BLaER1 treated with 17β-estradiol and CSF1 and Interleukin-3, amounts not matched to agents 10 nM and 100 nM (cell line): ENCODE data around the gene CCN2.

ENCODE experiments used
- H3K27ac ChIP-seq, 11 experiments: shearing (Covaris generic); formaldehyde crosslinking; 2 replicates each; pipeline ENCODE4 v1.8.1; 2022
- H3K27me3 ChIP-seq, 11 experiments: shearing (Covaris generic); formaldehyde crosslinking; 2 replicates each; pipeline ENCODE4 v1.8.1; 2022
- H3K36me3 ChIP-seq, 11 experiments: shearing (Covaris generic); formaldehyde crosslinking; 2 replicates each; pipeline ENCODE4 v1.8.1; 2022
- H3K4me1 ChIP-seq, 10 experiments: shearing (Covaris generic); formaldehyde crosslinking; 2 replicates each; pipeline ENCODE4 v1.8.1; 2022
- H3K4me2 ChIP-seq, 11 experiments: shearing (Covaris generic); formaldehyde crosslinking; 2 replicates each; pipeline ENCODE4 v1.8.1; 2022
- H3K4me3 ChIP-seq, 10 experiments: shearing (Covaris generic); formaldehyde crosslinking; 2 replicates each; pipeline ENCODE4 v1.8.1; 2022
- H3K9ac ChIP-seq, 11 experiments: shearing (Covaris generic); formaldehyde crosslinking; 2 replicates each; pipeline ENCODE4 v1.8.1; 2022
- H3K9me3 ChIP-seq, 11 experiments: shearing (Covaris generic); formaldehyde crosslinking; replicated peaks in 1 of 11; 2 replicates each; pipeline ENCODE4 v1.8.1; 2022
- H4K20me1 ChIP-seq, 11 experiments: shearing (Covaris generic); formaldehyde crosslinking; 2 replicates each; pipeline ENCODE4 v1.8.1; 2022
- Cebpa-rat ChIP-seq, 11 experiments: shearing (Covaris generic); IDR thresholded peaks; 2 replicates each; pipeline ENCODE4 v1.8.1; 2022

CCN2 gene

GRCh38 chr6:131989036-131989435, 37.9 kb upstream of the CCN2 start:
- H3K36me3 ChIP-seq, result peaks cover 0 to 9% (median 0%) of the 10 kb centered on the region in 11 experiments; a peak in 3 of 22 replicates
- peaks cover 0 to 11% (median under 1%) of the 10 kb centered on the region in 10 experiments; a peak in 9 of 20 replicates for H3K4me1 ChIP-seq
- H3K4me2 ChIP-seq, result peak overlapping the region in 1 of 11 experiments; percentile 40; a peak in 4 of 22 replicates
- H3K9me3 ChIP-seq, result peaks cover 14 to 49% (median 27%) of the 10 kb centered on the region in 11 experiments
- no peaks in the 10 kb centered on the region for H4K20me1 ChIP-seq
- no peak for TF ChIP-seq Cebpa-rat (IDR thresholded peaks at IDR 0.05)
- H3K27me3 ChIP-seq, result no peaks in the 10 kb centered on the region
- H3K27ac ChIP-seq, result no peak overlapping the region
- no peak overlapping the region for H3K9ac ChIP-seq
- H3K4me3 ChIP-seq, result no peak overlapping the region

DNA sequence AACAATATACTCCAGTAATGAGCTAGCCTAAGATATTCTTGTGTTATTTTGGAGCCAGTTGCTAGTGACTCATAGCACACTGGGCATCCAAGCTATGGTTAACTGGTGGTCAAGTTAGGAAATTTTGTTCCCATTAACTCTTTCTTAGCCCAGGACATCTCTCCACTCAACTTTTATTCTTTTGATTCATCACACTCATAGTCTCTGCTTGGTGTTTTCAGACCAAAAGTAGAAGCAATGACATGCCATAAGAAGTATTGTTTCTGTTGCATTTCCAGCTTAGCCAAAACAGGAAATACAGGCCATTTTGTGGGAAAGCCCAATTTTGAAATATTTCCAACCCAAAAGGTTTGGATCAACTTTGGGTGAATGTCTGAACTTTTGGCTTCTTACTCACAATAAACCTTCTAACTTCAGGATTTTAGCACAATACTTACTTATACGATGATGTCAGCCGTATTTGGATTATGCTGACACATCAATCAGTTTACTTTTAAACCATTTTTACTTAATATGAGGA, 31.6 kb upstream of the CCN2 start:
- no peak for TF ChIP-seq Cebpa-rat (IDR thresholded peaks at IDR 0.05)

GRCh38 chr6:131981624-131981978, 30.4 kb upstream of the CCN2 start:
- no peak overlapping the region for H3K4me3 ChIP-seq
- H3K9ac ChIP-seq, result no peak overlapping the region
- no peak overlapping the region for H3K27ac ChIP-seq
- H3K4me2 ChIP-seq, result peak overlapping the region in 3 of 11 experiments; percentile 6 to 24 (median 8); a peak in 4 of 22 replicates
- H3K27me3 ChIP-seq, result no peaks in the 10 kb centered on the region
- H3K9me3 ChIP-seq, result peaks cover 0 to 8% (median 0%) of the 10 kb centered on the region in 11 experiments; a peak in 3 of 22 replicates
- peaks cover 0 to 9% (median 0%) of the 10 kb centered on the region in 10 experiments; a peak in 4 of 20 replicates for H3K4me1 ChIP-seq
- no peaks in the 10 kb centered on the region for H4K20me1 ChIP-seq
- TF ChIP-seq Cebpa-rat (IDR thresholded peaks at IDR 0.05), result no peak
- H3K36me3 ChIP-seq, result no peaks in the 10 kb centered on the region

More for the DNA sequence above, 31.6 kb upstream of the CCN2 start:
- H4K20me1 ChIP-seq, result no peaks in the 10 kb centered on the region
- H3K9me3 ChIP-seq, result peaks cover 0 to 8% (median 0%) of the 10 kb centered on the region in 11 experiments; a peak in 5 of 22 replicates
- no peak overlapping the region for H3K27ac ChIP-seq
- H3K9ac ChIP-seq, result no peak overlapping the region
- H3K27me3 ChIP-seq, result no peaks in the 10 kb centered on the region
- peaks cover 0 to 9% (median 0%) of the 10 kb centered on the region in 10 experiments; a peak in 4 of 20 replicates for H3K4me1 ChIP-seq
- H3K4me3 ChIP-seq, result no peak overlapping the region
- H3K36me3 ChIP-seq, result no peaks in the 10 kb centered on the region
- H3K4me2 ChIP-seq, result no peak overlapping the region

- peak overlapping the region in 3 of 11 experiments; percentile 6 to 24 (median 8); a peak in 4 of 22 replicates for H3K4me2 ChIP-seq
- H3K4me3 ChIP-seq, result no peak overlapping the region
- peaks cover 0 to 8% (median 0%) of the 10 kb centered on the region in 11 experiments; a peak in 3 of 22 replicates for H3K9me3 ChIP-seq
- no peaks in the 10 kb centered on the region for H3K36me3 ChIP-seq
- no peaks in the 10 kb centered on the region for H3K27me3 ChIP-seq
- H3K4me1 ChIP-seq, result peaks cover 0 to 9% (median 0%) of the 10 kb centered on the region in 10 experiments; a peak in 4 of 20 replicates
- H3K27ac ChIP-seq, result no peak overlapping the region
- no peaks in the 10 kb centered on the region for H4K20me1 ChIP-seq
- TF ChIP-seq Cebpa-rat (IDR thresholded peaks at IDR 0.05), result no peak
- no peak overlapping the region for H3K9ac ChIP-seq
Measured at GRCh38 chr6:131980791-131981623, 29.8 kb upstream of the CCN2 start.

GRCh38 chr6:131980338-131980790, 29.2 kb upstream of the CCN2 start:
- H4K20me1 ChIP-seq, result no peaks in the 10 kb centered on the region
- peaks cover 0 to 8% (median 0%) of the 10 kb centered on the region in 11 experiments; a peak in 3 of 22 replicates for H3K9me3 ChIP-seq
- no peaks in the 10 kb centered on the region for H3K27me3 ChIP-seq
- H3K4me1 ChIP-seq, result peaks cover 0 to 9% (median 0%) of the 10 kb centered on the region in 10 experiments; a peak in 4 of 20 replicates
- no peak overlapping the region for H3K4me3 ChIP-seq
- no peak overlapping the region for H3K9ac ChIP-seq
- no peak for TF ChIP-seq Cebpa-rat (IDR thresholded peaks at IDR 0.05)
- H3K4me2 ChIP-seq, result no peak overlapping the region
- H3K27ac ChIP-seq, result no peak overlapping the region
- no peaks in the 10 kb centered on the region for H3K36me3 ChIP-seq

DNA sequence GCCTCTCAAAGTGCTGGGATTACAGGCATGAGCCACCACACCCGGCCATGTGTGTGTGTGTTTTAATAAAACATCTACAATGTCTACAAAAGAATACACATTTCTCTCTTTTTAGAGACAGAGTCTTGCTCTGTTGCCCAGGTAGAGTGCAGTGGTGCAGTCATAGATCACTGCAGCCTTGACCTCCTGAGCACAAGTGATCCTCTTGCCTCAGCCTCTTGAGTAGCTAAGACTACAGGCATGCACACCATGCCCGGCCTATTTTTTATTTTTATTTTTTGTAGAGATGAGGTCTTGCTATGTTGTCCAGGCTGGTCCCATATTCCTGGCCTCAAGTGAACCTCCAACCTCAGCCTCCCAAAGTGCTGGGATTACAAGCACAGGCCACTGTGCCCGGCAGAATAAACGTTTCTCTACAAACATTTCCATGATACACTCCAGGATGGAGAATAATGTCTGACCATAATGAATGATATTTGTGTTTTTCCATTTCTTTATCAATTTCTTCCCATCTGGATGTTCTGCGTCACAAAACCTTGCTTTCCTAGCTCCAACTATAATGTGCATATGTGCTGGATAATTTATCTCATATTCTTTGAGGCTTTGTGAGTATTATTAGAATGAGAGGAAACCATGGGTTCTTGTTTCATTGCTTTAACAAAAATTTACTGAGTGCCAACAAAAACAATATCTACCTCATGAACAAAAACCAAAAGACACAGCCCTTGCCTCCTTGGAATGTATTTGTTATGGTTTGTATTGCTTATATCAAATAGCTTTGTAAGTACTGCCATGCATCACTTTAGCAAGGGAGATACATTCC, 28.6 kb upstream of the CCN2 start:
- no peak for TF ChIP-seq Cebpa-rat (IDR thresholded peaks at IDR 0.05)
- Histone ChIP-seq H3K4me1 (peaks cover 0 to 9% (median 0%) of the 10 kb centered on the region in 10 experiments; a peak in 4 of 20 replicates), H3K9me3 (peaks cover 0 to 8% (median 0%) of the 10 kb centered on the region in 11 experiments; a peak in 2 of 22 replicates), H3K4me3 (no peak overlapping the region), H3K36me3 (no peaks in the 10 kb centered on the region), H3K27me3 (no peaks in the 10 kb centered on the region), H3K9ac (no peak overlapping the region), H3K4me2 (no peak overlapping the region), H3K27ac (no peak overlapping the region), H4K20me1 (no peaks in the 10 kb centered on the region)

GRCh38 chr6:131978522-131978921, 27.4 kb upstream of the CCN2 start:
- Histone ChIP-seq H3K9ac (no peak overlapping the region), H3K36me3 (no peaks in the 10 kb centered on the region), H3K4me2 (no peak overlapping the region), H3K27ac (no peak overlapping the region), H4K20me1 (no peaks in the 10 kb centered on the region), H3K4me1 (peaks cover 0 to 9% (median 0%) of the 10 kb centered on the region in 10 experiments; a peak in 4 of 20 replicates), H3K27me3 (no peaks in the 10 kb centered on the region), H3K4me3 (no peak overlapping the region), H3K9me3 (peaks cover 0 to 8% (median 0%) of the 10 kb centered on the region in 11 experiments; a peak in 2 of 22 replicates)
- TF ChIP-seq Cebpa-rat (IDR thresholded peaks at IDR 0.05), result no peak

DNA sequence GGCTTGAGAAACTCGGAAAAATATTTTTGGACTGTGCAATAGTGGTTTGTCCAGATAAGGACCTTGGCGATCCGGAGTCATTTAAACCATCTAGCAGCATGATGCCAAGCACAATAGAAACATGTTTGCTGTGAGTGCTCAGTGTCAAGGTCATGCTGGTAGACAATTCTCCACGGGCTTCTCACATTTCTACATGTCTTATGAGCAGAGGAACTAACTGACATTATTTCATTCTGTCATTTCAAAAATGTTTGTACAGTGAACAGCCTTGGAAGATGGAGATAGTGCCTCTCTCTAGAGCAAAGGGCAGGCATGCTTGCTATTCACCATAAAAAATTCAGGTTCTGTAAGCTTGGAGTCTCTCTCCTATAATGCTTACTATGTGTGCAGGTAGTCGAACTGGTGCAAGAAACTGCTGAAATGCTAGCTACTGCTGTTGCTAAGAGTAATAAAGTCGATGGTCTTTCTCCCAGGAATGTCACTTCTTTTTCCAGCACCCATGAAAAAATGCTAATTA, 25.4 kb upstream of the CCN2 start:
- Histone ChIP-seq H3K9me3 (peaks cover 0 to 8% (median 0%) of the 10 kb centered on the region in 11 experiments; a peak in 2 of 22 replicates), H3K4me2 (no peak overlapping the region), H3K27ac (no peak overlapping the region), H3K4me3 (no peak overlapping the region), H4K20me1 (no peaks in the 10 kb centered on the region), H3K9ac (no peak overlapping the region), H3K36me3 (no peaks in the 10 kb centered on the region), H3K4me1 (peaks cover 0 to 7% (median 0%) of the 10 kb centered on the region in 10 experiments; a peak in 4 of 20 replicates), H3K27me3 (no peaks in the 10 kb centered on the region)
- TF ChIP-seq Cebpa-rat (IDR thresholded peaks at IDR 0.05), result no peak
